SU-DHL-6 (cell line): ENCODE results near the gene ACAD11.

Experiments used
- EZH2phosphoT487 ChIP-seq: fragments of 200-600 bp; sonication (generic), shearing (Covaris generic); conservative IDR thresholded peaks from 2 replicates; pipeline ENCODE4 v1.6.1; 2018; ENCODE audit warnings: mild to moderate bottlenecking, antibody characterized with exemption, low read length, moderate library complexity, mixed read lengths
- TF ChIP-seq, protein P1 (sequence below): fragments of 200-600 bp; sonication (generic); IDR thresholded peaks from one replicate; pipeline ENCODE4 v1.5.1; 2017; ENCODE audit warnings: antibody characterized with exemption, mild to moderate bottlenecking, low read length, moderate library complexity; ENCODE audit not compliant: insufficient read depth, poor library complexity, severe bottlenecking

DNA sequence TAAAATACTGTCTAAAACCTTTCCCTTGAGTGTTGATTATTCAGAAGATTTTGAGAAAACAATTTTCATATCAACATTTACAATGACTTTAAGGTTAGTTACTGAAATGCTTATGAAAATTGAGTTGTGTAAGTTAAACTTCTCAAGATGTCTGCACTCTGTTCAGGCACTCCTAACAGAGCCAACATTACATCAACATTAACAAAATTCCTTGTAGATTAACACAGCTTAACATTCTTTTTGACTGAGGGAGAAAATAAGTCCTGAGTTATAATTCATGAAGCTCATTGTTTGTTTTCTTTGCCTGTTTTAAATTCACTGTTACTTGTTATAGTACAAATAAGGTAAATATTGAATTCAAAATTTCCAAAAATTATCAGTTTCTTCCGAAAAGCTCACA is 53.5 kb downstream of the ACAD11 start:
- TF ChIP-seq, protein P1, sequence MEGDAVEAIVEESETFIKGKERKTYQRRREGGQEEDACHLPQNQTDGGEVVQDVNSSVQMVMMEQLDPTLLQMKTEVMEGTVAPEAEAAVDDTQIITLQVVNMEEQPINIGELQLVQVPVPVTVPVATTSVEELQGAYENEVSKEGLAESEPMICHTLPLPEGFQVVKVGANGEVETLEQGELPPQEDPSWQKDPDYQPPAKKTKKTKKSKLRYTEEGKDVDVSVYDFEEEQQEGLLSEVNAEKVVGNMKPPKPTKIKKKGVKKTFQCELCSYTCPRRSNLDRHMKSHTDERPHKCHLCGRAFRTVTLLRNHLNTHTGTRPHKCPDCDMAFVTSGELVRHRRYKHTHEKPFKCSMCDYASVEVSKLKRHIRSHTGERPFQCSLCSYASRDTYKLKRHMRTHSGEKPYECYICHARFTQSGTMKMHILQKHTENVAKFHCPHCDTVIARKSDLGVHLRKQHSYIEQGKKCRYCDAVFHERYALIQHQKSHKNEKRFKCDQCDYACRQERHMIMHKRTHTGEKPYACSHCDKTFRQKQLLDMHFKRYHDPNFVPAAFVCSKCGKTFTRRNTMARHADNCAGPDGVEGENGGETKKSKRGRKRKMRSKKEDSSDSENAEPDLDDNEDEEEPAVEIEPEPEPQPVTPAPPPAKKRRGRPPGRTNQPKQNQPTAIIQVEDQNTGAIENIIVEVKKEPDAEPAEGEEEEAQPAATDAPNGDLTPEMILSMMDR: no peak
- TF ChIP-seq EZH2phosphoT487: no peak
